ENCODE data around the gene N4BP2L1. TPM values are rescaled to one million over a fixed set of nuclear protein-coding genes. Genes with fewer than 3 reads are reported as not detected.

The N4BP2L1 gene
- total RNA-seq, 3 donors from 2014 or later (not counting 1 experiment from before 2014, with no cell fraction given): 52.1 to 82.9 (median 75.4) TPM

DNA sequence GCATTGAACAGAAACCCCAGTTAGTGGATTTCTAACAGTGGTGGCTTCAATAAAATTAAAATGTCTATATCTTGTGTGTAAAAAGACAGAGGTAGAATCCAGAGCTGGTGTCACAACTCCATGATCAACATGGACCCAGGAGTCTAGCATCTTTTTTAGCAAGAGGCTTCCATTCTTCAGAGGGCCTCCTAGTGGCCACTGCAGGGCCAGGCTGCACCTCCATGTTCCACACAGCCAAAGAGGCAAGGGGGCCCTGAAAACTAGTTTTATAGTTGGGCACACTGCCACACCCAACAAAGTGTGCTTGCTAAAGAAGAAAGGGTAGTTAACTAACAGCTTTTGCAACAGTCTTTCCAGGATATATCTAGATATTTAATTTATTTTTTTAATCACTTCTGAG lies 12.9 kb downstream of the N4BP2L1 start:
- Mint-ChIP-seq H3K27me3 (ENCODE audit: low read depth in 2 of 2) (no peaks in the 10 kb centered on the region), H3K9me3 (no peaks in the 10 kb centered on the region), H3K36me3 (no peaks in the 10 kb centered on the region), H3K4me3 (no peak overlapping the region), H3K27ac (no peak overlapping the region), H3K4me1 (peaks cover 21 to 27% of the 10 kb centered on the region in 2 donors)
- TF ChIP-seq, protein P1, sequence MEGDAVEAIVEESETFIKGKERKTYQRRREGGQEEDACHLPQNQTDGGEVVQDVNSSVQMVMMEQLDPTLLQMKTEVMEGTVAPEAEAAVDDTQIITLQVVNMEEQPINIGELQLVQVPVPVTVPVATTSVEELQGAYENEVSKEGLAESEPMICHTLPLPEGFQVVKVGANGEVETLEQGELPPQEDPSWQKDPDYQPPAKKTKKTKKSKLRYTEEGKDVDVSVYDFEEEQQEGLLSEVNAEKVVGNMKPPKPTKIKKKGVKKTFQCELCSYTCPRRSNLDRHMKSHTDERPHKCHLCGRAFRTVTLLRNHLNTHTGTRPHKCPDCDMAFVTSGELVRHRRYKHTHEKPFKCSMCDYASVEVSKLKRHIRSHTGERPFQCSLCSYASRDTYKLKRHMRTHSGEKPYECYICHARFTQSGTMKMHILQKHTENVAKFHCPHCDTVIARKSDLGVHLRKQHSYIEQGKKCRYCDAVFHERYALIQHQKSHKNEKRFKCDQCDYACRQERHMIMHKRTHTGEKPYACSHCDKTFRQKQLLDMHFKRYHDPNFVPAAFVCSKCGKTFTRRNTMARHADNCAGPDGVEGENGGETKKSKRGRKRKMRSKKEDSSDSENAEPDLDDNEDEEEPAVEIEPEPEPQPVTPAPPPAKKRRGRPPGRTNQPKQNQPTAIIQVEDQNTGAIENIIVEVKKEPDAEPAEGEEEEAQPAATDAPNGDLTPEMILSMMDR (IDR thresholded peaks at IDR 0.05): peak; percentile 59
- no peaks in the 10 kb centered on the region for H3K4me1 ChIP-seq (ENCODE audit: control insufficient read depth, insufficient read depth, low read length)
- H3K4me3 ChIP-seq (ENCODE audit: low read length): no peak overlapping the region
- peaks cover 7% of the 10 kb centered on the region for H3K36me3 ChIP-seq (ENCODE audit: control insufficient read depth, insufficient read depth, low read length)
- no peaks in the 10 kb centered on the region for H3K27me3 ChIP-seq (ENCODE audit: control insufficient read depth, insufficient read depth, low read length)
- intact Hi-C loops (cut with micrococcal nuclease): no loop called here
- H3K27ac ChIP-seq (ENCODE audit: low read length): no peak overlapping the region
- DNase-seq (peak in 1 of 2 donors; percentile 51), ATAC-seq (peak; percentile 62 to 73 (median 65))
- H3K9me3 ChIP-seq (ENCODE audit: control insufficient read depth, insufficient read depth, low read length): no peaks in the 10 kb centered on the region

DNA sequence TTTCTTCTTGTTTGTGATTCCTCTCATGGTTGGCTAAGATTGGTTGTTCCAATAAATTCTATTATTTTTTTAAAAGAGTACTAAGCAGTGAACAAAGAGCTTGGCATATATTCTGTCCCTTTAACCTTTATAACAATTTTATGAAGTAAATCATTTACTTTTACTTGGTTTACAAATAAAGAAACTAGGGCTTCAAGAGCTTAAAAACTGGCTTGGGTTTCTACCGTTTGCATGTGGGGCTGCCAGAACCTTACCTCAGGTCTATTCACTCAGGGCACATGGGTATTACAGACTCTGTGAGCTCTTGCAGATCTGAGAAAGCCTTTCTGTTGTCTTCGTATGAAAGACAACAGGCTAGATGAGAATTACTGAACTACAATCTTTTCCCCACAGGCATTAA lies 13.3 kb downstream of the N4BP2L1 start:
- Mint-ChIP-seq H3K36me3 (no peaks in the 10 kb centered on the region), H3K27me3 (ENCODE audit: low read depth in 2 of 2) (no peaks in the 10 kb centered on the region), H3K9me3 (no peaks in the 10 kb centered on the region), H3K4me3 (no peak overlapping the region), H3K4me1 (peaks cover 23 to 32% of the 10 kb centered on the region in 2 donors), H3K27ac (no peak overlapping the region)
- peaks cover 5% of the 10 kb centered on the region for H3K36me3 ChIP-seq (ENCODE audit: control insufficient read depth, insufficient read depth, low read length)
- no peaks in the 10 kb centered on the region for H3K9me3 ChIP-seq (ENCODE audit: control insufficient read depth, insufficient read depth, low read length)
- H3K27ac ChIP-seq (ENCODE audit: low read length): no peak overlapping the region
- 91% methylated on average over 1 of the region's 2 CpGs for WGBS (ENCODE audit: insufficient coverage)
- H3K4me1 ChIP-seq (ENCODE audit: control insufficient read depth, insufficient read depth, low read length): no peaks in the 10 kb centered on the region
- intact Hi-C loops (cut with micrococcal nuclease): no loop called here
- DNase-seq: no peak
- no peak overlapping the region for H3K4me3 ChIP-seq (ENCODE audit: low read length)
- H3K27me3 ChIP-seq (ENCODE audit: control insufficient read depth, insufficient read depth, low read length): no peaks in the 10 kb centered on the region
- ATAC-seq: no peak
- TF ChIP-seq, protein P1 (IDR thresholded peaks at IDR 0.05): no peak

DNA sequence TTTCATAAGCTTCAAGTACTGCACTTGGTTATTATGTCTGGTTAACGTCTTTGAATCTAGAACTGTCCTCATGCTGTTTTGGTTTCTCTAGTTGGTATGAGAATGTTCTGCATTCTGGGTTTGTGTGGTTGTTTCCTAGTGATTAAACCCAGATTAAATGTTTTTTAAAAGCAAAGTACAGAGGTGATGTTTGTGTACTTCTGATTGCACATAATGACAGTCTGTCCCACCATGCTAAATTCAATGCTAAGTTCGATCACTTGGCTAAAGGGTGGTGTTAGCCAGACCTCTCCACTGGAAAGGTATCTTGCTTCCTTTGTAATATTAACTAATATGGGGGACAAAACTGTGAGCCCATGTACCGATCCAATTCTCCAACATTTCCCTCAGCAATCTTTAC lies 14.6 kb downstream of the N4BP2L1 start:
- WGBS (ENCODE audit: insufficient coverage): 97% methylated on average over 3 of the region's 3 CpGs
- H3K4me3 ChIP-seq (ENCODE audit: low read length): no peak overlapping the region
- peaks cover 28 to 35% of the 10 kb centered on the region in 2 donors for H3K4me1 Mint-ChIP-seq
- no peak overlapping the region for H3K27ac ChIP-seq (ENCODE audit: low read length)
- H3K27ac Mint-ChIP-seq: no peak overlapping the region
- peaks cover 5% of the 10 kb centered on the region for H3K36me3 ChIP-seq (ENCODE audit: control insufficient read depth, insufficient read depth, low read length)
- no peak for DNase-seq
- H3K4me3 Mint-ChIP-seq: no peak overlapping the region
- no peaks in the 10 kb centered on the region for H3K9me3 Mint-ChIP-seq
- TF ChIP-seq, protein P1 (IDR thresholded peaks at IDR 0.05): no peak
- intact Hi-C loops (cut with micrococcal nuclease): no loop called here
- H3K9me3 ChIP-seq (ENCODE audit: control insufficient read depth, insufficient read depth, low read length): no peaks in the 10 kb centered on the region
- no peaks in the 10 kb centered on the region for H3K27me3 Mint-ChIP-seq (ENCODE audit: low read depth in 2 of 2)
- no peak for ATAC-seq
- H3K4me1 ChIP-seq (ENCODE audit: control insufficient read depth, insufficient read depth, low read length): no peaks in the 10 kb centered on the region
- no peaks in the 10 kb centered on the region for H3K27me3 ChIP-seq (ENCODE audit: control insufficient read depth, insufficient read depth, low read length)
- H3K36me3 Mint-ChIP-seq: no peaks in the 10 kb centered on the region
